Stimulated activated CD4-positive, alpha-beta T cell treated with anti-CD3 and anti-CD28 coated beads, Interleukin-4, amount 100 ng/mL, for 4 hours (primary cell): ENCODE data around the gene TMEM225B.
"Not testable (repeated sequence)": the region's sequence is repeated elsewhere in the genome, so short reads cannot be mapped to it uniquely, and the experiment has no call there.

Experiments used
- DNase-seq, 2 experiments: peaks; one replicate each; pipeline ENCODE4 v3.0.0-alpha.2; 2020

TMEM225B gene

DNA sequence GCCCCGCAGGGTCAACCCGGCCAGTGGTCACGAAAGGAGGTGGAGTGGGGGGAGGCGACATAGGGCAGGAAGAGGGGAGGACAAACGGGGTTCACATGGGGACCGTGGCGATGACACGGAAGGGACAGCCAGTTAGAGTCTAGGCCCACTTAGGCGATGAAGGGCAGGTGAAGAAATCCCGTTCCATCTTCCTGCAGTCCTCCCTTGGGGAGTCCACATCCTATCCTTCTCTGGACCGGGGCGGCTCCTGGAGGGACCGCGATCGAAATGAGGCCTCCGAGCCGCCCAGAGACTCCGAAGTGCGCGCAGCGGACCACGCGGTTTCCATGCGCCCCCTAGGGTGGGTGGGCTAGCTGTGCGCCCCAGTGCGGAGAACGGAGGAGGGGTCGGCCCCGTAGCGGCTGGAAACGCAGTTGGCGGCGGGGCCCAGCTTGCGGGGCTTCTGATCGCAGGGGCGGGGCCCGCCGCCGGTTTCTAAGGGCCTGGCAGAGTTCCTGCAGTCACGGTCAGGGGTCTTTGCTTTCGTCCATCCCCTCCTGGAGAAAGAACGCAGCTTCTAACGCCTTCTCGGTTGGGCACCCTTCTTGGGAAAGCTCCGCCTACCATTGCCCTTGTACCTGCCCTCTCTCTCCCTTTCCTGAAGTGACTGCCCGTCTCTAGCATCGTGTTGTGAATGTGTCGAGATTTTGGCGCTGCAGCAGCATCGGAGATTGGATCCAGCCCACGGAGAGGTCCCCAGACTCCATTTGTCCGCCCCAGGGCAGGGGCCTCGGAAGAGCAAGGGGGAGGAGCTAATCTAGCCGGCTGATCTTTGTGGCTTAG is 17.9 kb upstream of the TMEM225B start:
- DNase-seq: peak; percentile 52 to 63

DNA sequence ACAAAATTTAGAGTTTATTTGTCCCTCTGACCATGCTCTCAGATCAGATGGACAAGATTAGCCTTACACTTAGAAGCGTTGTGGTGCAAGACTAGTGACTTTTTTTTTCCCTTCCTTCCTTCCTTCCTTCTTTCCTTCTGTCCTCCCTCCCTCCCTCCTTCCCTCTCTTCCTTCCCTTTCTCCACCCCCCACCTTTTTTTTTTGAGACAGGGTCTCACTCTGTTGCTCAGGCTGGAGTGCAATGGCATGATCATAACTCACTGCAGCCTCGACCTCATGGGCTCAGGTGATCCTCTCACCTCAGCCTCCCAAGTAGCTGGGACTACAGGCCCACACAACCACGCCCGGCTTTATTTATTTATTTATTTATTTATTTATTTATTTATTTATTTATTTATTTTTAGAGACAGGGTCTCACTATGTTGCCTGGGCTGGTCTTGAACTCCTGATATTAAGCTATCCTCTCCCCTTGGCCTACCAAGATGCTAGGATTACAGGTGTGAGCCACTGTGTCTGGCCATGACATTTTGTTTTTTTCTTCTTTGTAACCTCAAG is 17.2 kb upstream of the TMEM225B start:
- DNase-seq: not testable (repeated sequence)

DNA sequence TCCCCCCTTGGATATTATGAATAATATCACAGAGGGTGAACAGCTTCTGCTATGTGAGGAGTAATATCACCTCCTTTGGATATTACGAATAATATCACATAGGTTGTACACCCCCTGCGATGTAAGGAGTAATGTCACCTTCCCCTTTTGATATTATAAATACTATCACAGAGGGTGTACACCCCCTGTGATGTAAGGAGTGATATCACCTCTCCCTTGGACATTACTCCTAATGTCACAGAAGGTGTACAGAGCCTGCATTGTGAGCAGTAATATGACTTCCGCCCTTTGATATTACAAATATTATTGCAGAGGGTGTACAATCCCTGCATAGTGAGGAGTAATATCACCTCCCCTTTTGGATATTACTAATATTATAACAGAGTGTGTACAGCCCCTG is 9.2 kb upstream of the TMEM225B start:
- no peak for DNase-seq

DNA sequence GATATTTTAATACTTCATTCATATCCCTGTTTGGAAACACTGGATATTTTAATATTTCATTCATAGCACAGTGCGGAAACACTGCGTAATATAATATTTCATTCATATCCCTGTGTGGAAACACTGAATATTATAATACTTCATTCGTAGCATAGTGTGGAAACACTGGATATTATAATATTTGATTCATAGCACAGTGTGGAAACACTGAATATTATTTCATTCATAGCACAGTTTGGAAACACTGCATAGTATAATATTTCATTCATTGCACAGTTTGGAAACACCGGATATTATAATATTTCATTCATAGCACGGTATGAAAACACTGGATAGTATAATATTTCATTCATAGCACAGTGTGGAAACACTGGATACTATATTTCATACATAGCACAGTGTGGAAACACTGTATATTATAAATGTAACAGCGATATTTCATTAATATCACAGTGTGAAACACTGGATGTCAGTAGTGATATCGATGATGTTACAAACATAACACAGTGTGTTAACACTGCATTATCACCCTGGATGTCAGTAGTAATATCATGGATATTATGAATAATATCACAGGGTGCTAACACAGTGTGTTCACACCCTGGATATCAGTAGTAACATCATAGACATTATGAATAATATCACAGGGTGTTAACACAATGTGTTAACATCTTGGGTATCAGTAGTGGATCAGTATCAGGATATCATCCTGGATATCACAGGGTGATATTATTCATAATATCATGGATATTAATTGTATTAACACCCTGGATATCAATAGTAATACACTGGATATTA is 2.9 kb upstream of the TMEM225B start:
- DNase-seq: no peak

DNA sequence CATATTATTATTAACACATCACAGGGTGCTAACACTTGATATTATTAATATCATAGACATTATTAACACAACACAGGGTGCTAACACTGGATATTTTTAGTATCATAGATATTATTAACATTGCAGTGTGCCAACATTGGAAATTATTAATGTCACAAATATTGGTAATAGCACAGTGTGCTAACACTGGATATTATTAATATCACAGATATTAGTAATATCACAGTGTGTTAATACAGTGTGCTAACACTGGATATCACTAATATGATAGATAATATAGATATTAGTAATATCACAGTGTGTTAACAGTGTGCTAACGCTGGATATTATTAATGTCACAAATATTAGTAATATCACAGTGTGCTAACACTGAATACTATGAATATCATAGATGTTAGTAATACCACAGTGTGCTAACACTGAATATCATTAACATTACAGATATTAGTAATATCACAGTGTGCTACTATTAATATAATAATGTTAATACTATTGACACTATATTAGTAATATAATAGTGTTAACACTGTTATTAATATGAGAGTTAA is 1.6 kb upstream of the TMEM225B start:
- no peak for DNase-seq

DNA sequence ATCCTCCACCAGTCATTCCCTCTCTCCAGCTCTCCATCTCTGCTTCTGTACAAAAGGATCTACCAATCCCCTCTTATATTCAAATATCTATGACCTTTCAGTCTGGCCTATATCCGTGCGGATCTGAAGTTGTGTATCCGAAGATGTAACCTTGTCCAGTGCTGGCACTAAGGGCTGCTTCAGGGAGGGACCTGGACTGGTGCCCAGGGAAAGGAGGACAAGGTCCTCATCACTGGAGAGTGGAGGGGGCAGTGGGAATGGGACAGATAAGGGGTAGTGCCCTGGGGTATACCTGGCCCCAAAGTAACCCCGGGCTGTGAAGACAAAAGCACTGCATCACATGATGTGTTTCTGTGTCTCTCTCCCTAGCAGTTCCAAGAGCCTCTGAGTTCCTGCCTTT is 1.8 kb downstream of the TMEM225B start:
- DNase-seq: no peak

DNA sequence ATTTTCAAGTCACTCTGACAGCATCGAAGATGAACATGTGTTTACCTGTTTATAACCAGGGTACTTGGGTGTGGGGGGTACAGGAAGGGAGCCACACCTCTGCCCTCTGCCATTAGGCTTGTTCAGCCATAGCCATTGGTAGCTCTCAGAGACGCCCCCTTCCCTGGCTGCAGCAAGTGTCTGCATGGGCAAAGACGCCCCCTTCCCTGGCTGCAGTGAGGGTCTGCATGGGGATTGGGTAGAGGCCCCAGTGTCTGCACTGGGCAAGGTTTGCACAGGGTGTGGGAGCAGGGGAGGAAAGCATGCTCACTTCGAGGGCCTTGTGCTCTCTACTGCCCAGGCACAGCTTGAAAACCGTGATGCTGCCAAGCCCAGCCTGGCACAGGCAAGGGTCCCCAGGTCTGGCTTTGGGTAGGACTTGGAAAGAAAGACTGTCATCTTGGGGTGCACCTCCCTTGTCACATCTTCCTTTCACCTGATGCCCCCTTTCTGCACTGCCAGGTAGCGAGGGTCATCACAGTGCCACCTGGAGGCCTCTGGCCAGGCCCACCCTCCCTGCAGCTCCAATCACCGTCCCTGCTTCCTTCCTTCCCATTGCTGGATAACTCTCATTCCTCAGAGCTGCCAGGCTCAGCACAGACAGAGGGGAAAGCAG is 3.7 kb downstream of the TMEM225B start:
- DNase-seq: no peak

DNA sequence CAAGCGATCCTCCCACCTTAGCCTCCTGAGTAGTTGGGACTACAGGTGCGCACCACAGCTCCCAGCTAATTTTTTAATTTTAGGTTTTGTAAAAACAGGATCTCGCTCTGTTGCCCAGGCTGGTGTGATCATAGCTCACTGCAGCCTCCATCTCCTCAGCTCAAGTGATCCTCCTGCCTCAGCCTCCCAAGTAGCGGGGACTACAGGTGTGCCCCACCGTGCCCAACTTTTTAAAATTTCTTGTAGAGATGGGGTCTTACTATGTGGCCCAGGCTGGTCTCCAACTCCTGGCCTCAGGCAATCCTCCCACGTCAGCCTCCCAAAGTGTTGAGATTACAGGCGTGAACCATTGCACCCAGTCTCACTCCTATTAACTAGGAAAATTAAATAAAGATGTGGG is 7.5 kb downstream of the TMEM225B start:
- no peak for DNase-seq

DNA sequence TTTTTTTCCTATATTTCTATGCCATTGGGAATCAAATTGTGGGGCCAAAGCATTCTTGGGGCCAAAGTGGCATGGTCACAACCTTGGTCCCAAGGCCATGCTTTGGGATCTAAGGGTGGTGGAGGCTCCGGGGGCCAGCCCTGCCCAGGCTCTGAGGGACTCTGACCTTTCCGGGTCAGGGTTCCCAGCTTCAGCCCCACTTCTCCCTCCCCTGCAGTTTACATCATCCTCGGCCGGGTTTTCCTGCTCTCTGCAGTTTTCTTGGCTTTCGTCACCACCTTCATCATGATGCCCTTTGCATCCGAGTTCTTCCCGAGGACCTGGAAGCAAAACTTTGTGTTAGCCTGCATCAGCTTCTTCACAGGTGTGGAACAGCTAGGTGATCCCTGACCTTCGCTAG is 8.5 kb downstream of the TMEM225B start:
- no peak for DNase-seq

DNA sequence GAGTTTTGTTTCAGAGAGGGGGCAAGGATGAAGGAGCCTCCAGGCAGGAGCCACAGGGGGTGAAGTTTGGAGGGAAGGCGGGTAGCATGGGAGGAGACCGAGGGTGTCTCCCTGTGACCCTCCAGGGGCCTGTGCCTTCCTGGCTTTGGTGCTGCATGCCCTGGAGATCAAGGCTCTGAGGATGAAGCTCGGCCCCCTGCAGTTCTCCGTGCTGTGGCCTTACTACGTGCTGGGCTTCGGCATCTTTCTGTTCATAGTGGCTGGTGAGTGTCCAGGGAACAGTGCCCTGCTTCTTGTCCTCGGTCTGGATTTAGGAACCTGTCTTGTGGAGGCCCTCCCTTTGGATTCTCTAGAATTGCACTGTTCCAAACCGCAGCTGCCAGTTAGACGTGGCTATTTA is 9.5 kb downstream of the TMEM225B start:
- no peak for DNase-seq

DNA sequence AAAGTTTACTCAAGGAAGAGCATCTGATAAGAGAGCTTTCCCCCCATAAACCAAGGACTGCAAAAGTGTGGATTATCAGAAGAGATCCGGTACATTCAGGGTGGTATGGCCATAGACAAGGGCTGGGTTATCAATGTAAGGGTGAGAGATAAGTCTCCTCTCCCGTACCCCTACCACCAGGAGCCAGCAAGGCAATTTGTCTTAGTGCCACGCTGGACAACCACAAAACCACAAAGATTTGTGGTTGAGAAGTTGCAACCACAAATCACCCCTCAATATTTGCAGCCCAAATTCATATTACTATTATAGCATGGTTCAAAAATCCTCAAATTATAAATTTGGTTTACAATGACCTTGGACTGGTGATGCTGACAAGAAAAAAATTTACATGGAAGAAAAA is 16.4 kb downstream of the TMEM225B start:
- DNase-seq: no peak

DNA sequence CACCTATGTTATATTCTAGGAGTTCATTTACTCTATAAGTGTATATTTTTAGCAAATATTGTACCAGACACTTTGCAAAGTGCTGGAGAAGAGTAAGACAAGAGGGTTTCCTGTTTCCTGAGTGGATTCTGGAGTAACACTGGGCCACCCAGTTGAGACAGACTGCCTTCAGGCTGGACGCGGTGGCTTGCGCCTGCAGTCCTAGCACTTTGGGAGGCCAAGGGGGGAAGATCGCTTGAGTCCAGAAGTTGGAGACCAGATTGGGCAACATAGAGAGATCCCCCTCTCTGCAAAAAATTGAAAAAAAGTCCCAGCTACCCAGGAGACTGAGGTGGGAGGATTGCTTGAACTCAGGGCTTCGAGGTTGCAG is 17.9 kb downstream of the TMEM225B start:
- no peak for DNase-seq

DNA sequence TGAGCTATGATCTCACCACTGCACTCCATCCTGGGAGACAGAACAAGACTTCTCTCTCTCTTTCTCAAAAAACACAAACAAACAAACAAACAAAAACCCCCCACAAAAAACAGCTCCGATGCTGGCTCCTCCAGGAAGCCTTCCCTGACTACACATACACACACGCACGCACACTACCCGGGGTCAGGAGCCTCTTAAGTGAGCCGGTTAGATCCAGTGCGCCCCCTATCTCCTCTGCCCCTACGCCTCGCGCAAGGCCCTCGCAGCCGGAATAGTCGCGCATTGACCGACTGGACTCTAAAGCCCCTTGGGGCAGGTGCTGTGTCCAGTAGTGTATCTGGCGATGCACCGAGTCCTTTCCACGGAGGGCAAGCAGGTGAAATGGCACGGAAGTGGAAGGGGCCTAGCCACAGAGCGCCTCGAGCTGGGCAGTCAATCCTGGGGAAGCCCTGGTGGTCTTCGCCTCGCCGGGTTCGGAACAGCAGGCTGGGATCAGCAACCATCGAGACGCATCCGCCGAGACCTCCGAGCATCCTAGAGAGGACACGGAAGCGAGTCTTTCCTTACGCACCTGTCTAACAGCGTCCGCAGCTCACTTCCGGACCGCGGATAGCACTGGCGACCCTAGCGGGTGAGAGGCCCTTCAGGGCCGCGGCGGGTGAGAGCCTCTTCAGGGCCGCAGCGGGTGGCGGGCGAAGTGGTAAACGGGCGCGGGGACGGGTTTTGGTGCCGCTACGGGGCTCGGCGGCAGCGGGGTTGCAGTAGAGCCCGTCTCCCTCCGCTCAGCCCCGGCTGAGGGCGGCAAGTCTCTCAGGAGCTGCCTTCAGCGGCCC is 18.5 kb downstream of the TMEM225B start, which contains the start of gene ZSCAN25:
ZSCAN25 (plus strand) TSS at position 588 of the 833 bp plus-strand sequence. CDS start 2,661 bp downstream, outside the sequence.
- DNase-seq: peak; percentile 78 to 83

DNA sequence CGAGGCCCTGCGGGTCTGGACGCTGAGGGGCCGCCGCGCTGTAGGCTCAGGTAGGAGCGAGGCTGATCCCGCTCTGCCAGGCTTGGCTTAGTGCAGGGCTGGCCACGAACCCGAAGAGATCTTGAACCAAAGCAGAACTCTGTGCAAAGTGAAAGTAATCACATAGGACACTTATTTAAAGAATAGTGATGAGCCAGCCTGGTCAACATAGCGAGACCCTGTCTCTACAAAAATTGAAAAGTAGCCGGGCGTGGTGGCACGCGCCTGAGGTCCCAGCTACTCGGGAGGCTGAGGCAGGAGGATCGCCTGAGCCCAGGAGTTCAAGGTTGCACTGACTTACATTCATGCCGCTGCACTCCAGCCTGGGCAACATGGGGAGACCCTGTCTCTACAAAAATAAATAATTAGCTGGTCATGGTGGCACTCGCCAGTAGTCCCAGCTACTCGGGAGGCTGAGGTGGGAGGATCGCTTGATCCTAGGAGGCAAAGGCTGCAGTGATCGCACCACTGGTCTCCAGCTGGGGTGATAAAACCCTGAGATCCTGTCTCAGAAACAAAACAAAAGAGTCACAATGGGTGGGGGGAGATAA is 19.2 kb downstream of the TMEM225B start:
- no peak for DNase-seq

DNA sequence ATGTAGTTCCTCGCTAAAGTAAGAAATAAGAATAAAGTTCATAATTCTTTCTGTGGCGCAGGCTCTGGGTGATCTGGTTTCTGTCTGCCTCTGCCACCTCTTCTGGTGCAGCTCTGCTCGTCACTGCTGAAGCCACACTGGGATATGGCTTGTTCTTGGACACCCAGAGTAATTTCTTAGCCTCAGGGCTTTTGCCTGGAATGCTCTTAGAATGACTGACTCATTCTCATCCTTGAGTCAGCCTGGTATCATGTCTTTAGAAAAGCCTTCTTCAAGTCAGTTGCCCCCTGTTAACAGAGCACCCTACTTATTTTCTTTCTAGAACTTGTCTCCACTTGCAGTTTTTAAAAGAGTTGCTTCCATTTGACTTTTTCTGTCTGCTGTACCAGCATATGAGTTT is 20.7 kb downstream of the TMEM225B start:
- DNase-seq: no peak

DNA sequence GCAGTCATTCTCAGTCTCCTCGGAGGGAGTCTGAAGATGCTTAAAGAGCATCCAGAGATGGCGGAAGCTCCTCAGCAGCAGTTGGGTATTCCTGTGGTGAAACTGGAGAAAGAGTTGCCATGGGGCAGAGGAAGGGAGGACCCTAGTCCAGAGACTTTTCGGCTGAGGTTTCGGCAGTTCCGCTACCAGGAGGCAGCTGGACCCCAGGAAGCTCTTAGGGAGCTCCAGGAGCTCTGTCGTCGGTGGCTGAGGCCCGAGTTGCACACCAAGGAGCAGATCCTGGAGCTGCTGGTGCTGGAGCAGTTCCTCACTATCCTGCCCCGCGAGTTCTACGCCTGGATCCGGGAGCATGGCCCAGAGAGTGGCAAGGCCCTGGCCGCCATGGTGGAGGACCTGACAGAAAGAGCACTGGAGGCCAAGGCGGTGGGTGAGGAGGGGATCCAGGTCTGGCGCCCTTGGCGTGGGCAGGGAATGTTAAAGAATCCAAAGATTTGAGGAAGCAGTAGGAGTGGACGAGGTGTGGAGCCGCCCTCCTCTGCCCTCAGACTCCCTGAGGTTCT is 21.6 kb downstream of the TMEM225B start:
- no peak for DNase-seq

DNA sequence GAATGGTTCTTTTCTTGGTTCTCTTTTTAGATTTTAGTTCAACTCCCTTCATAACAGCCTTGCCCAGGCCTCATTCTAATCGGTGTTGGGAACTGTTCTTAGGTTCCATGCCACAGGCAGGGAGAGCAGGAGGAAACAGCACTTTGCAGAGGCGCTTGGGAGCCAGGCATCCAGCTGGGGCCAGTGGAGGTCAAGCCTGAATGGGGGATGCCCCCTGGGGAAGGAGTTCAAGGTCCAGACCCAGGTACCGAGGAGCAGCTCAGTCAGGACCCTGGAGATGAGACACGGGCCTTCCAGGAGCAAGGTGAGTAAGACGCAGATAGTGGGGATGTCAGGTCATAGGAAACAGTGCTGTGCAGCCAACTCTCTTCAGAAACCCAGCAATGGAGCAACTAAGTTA is 23.2 kb downstream of the TMEM225B start:
- no peak for DNase-seq

DNA sequence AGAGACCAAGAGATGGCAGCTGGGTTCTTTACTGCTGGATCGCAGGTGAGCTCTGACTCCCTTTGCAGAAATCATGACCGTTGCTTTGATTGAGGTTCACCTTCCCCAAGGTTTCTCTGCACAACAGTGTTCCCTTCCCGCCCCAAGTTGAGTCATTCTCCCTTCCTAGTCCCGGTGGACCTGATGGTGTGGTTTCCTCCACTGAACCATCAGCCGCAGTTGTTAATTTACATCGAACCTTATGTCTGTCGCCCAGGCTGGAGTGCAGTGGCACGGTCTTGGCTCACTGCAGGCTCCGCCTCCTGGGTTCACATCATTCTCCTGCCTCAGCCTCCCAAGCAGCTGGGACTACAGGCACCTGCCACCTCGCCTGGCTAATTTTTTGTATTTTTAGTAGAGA is 24.5 kb downstream of the TMEM225B start:
- DNase-seq: no peak

DNA sequence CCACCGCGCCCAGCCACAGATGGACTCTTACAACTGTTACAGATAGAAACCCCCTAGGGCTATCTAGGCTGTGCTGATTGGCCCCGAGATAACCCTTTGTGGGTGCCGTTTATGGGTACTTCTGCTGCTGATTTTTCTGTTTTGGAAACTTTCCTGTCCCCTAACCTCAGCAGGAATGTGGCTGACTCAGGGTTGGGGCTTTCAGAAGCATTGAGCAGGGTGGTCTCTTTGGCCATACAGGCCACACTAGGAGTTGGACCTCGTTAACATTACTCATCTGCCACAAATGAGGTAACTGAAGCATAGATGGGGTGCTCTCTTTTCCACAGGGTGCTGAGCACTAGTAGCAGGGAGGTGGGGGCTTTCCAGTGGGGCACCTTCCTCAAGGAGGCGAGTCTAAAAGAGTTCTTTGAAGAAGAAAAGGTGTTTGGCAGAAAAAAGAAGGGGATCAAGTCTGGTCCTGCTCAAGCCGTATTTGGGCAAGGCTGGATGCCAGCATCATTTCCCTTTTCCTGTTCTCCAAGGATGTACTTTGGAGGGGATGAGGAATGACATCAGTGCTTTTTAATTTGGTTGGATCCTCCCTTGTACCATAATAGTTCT is 25.1 kb downstream of the TMEM225B start:
- DNase-seq: no peak

DNA sequence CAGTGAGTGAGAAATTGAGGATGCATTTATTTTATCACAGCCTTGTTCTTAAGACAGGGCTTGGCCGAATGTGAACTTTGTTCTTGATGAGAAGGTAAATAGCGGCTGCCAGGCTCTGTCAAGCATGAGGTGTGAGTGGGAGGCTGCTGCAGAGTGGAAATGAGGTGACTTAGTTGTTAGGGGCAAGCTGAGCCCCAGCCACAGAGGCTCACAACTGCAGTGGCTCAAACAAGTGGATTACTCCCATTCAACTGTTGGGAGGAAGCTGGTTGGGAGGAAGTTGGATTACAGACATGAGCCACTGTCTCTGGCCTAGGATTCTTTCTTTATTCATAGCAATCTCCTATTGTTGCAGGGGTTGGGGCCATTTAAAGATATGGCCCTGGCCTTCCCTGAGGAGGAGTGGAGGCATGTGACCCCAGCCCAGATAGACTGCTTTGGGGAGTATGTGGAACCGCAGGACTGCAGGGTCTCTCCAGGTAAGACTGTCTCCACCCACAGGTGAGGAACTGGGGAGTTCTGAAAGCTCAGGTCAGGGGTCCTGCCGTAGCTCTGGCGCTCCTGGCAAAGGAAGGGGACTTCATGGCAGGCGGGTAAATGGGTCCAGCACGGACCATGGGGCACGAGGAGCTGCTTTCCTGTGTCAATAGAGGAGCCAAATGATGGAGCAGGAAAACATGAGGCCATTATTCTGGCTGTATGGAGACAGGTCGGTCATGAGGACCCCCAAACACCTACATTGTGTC is 25.8 kb downstream of the TMEM225B start:
- peak in 1 of 2 experiments; percentile 29 for DNase-seq
